Smooth muscle cell (in vitro differentiated cells): ENCODE results near the gene CTIF. TPM values are rescaled to one million over a fixed set of nuclear protein-coding genes. Genes with fewer than 3 reads are reported as not detected.

ENCODE experiments used
- DNase-seq: peaks from one replicate; lab custom pipeline; 2025; ENCODE audit not compliant: unreplicated experiment; lab: John Stamatoyannopoulos, UW
- H2AFZ ChIP-seq: fragments of 200-600 bp; sonication (generic); 2 replicates; pipeline ENCODE4 v1.6.0; 2016; ENCODE audit warnings: antibody characterized with exemption, low read depth, mild to moderate bottlenecking
- H3F3A ChIP-seq: fragments of 200-600 bp; sonication (generic); 2 replicates; pipeline ENCODE4 v1.6.0; 2017; ENCODE audit warnings: antibody characterized with exemption, low read depth
- H3K27ac ChIP-seq: fragments of 200-600 bp; sonication (generic); 2 replicates; pipeline ENCODE4 v1.5.1; 2016; ENCODE audit warnings: low read depth, mild to moderate bottlenecking
- H3K27me3 ChIP-seq: fragments of 200-600 bp; sonication (generic); 2 replicates; pipeline ENCODE4 v1.6.1; 2016; ENCODE audit warnings: low read depth, mild to moderate bottlenecking
- H3K36me3 ChIP-seq: fragments of 200-600 bp; sonication (generic); 2 replicates; pipeline ENCODE4 v1.5.1; 2016; ENCODE audit warnings: low read depth
- H3K4me1 ChIP-seq: fragments of 200-600 bp; sonication (generic); 2 replicates; pipeline ENCODE4 v1.5.1; 2016; ENCODE audit warnings: low read depth
- H3K4me2 ChIP-seq: fragments of 200-600 bp; sonication (generic); 2 replicates; pipeline ENCODE4 v1.6.0; 2016; ENCODE audit warnings: mild to moderate bottlenecking
- H3K4me3 ChIP-seq: fragments of 200-600 bp; sonication (generic); 2 replicates; pipeline ENCODE4 v1.5.1; 2016; ENCODE audit warnings: mild to moderate bottlenecking
- H3K79me2 ChIP-seq: fragments of 200-600 bp; sonication (generic); 2 replicates; pipeline ENCODE4 v1.6.0; 2016; ENCODE audit warnings: low read depth, mild to moderate bottlenecking
- H3K9ac ChIP-seq: fragments of 200-600 bp; sonication (generic); 2 replicates; pipeline ENCODE4 v1.6.0; 2016; ENCODE audit warnings: low read depth
- H3K9me3 ChIP-seq: fragments of 200-600 bp; sonication (generic); replicated peaks from 2 replicates; pipeline ENCODE4 v1.5.1; 2016; ENCODE audit warnings: low read depth
- H4K20me1 ChIP-seq: fragments of 200-600 bp; sonication (generic); 2 replicates; pipeline ENCODE4 v1.6.0; 2016; ENCODE audit warnings: low read depth
- WGBS: methylation state at CpG from one replicate; pipeline ENCODE4 v1.1.7; 2016; ENCODE audit warnings: low lambda C conversion rate; 5-methylcytosine and 5-hydroxymethylcytosine counted together
- polyA plus RNA-seq: library from polyadenylated mRNA; unstranded; fragments of >200 nt; fragmentation: Nextera tagmentation; extraction: Ambion mirVana; gene quantifications from 2 replicates; pipeline ENCODE4 v1.2.1, GENCODE V29; 2016
- total RNA-seq: library from RNA; depleted of rRNA; stranded (reverse); fragments of >200 nt; gene quantifications from 2 replicates; pipeline ENCODE4 v1.2.3, GENCODE V29; 2014
- TF ChIP-seq, protein P1 (sequence below): fragments of 200-600 bp; sonication (generic); IDR thresholded peaks from 2 replicates; pipeline ENCODE4 v1.5.1; 2017; ENCODE audit warnings: borderline replicate concordance, mild to moderate bottlenecking, antibody characterized with exemption; ENCODE audit not compliant: insufficient read depth, poor library complexity, severe bottlenecking

The CTIF gene
- total and polyA plus RNA-seq, 2 experiments from 2014 or later, result 22.2 to 25.3 TPM

- Histone ChIP-seq H3K4me3 (no peak overlapping the region), H4K20me1 (peaks cover 90% of the 10 kb centered on the region), H3K79me2 (peaks cover 65% of the 10 kb centered on the region), H3F3A (no peaks in the 10 kb centered on the region), H3K9ac (no peak overlapping the region), H3K4me1 (peaks cover 5% of the 10 kb centered on the region), H3K4me2 (no peak overlapping the region), H3K36me3 (no peaks in the 10 kb centered on the region), H3K27ac (no peak overlapping the region), H2AFZ (no peak overlapping the region), H3K27me3 (no peaks in the 10 kb centered on the region), H3K9me3 (no peaks in the 10 kb centered on the region)
- WGBS, result 88% methylated on average over 15 of the region's 15 CpGs
- no peak for DNase-seq
- TF ChIP-seq, protein P1, sequence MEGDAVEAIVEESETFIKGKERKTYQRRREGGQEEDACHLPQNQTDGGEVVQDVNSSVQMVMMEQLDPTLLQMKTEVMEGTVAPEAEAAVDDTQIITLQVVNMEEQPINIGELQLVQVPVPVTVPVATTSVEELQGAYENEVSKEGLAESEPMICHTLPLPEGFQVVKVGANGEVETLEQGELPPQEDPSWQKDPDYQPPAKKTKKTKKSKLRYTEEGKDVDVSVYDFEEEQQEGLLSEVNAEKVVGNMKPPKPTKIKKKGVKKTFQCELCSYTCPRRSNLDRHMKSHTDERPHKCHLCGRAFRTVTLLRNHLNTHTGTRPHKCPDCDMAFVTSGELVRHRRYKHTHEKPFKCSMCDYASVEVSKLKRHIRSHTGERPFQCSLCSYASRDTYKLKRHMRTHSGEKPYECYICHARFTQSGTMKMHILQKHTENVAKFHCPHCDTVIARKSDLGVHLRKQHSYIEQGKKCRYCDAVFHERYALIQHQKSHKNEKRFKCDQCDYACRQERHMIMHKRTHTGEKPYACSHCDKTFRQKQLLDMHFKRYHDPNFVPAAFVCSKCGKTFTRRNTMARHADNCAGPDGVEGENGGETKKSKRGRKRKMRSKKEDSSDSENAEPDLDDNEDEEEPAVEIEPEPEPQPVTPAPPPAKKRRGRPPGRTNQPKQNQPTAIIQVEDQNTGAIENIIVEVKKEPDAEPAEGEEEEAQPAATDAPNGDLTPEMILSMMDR, result no peak
Observed at GRCh38 chr18:48589797-48590519, 51.1 kb downstream of the CTIF start.

DNA sequence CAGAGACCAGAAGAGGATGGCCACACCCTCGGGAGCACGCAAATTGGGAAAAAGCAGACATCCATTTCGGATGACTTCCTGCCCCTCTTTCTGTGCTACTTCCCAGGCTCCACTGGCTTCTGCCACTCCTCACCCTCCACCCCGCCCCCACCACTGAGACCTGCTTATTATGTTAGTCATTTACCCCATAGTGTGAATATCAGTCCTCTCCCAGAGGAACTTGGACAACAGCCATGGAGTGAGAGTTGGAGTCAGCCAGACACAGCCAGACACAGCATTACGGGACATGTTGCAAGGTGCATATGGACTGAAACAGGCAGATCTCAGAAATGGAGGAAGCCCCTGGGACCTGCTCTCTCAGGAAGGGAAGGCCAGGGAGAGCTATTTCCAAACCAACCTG, 51.8 kb downstream of the CTIF start:
- peaks cover 5% of the 10 kb centered on the region for H3K4me1 ChIP-seq
- TF ChIP-seq, protein P1, result no peak
- H3K27me3 ChIP-seq, result no peaks in the 10 kb centered on the region
- no peak for DNase-seq
- no peaks in the 10 kb centered on the region for H3K36me3 ChIP-seq
- no peak overlapping the region for H3K27ac ChIP-seq
- peaks cover 63% of the 10 kb centered on the region for H3K79me2 ChIP-seq
- H3K4me2 ChIP-seq, result no peak overlapping the region
- H3K9me3 ChIP-seq, result no peaks in the 10 kb centered on the region
- WGBS, result 89% methylated on average over 5 of the region's 5 CpGs
- H2AFZ ChIP-seq, result no peak overlapping the region
- no peak overlapping the region for H3K9ac ChIP-seq
- peaks cover 90% of the 10 kb centered on the region for H4K20me1 ChIP-seq
- no peaks in the 10 kb centered on the region for H3F3A ChIP-seq
- H3K4me3 ChIP-seq, result no peak overlapping the region

- WGBS, result 74% methylated on average over 17 of the region's 17 CpGs
- Histone ChIP-seq H2AFZ (no peak overlapping the region), H3K9ac (no peak overlapping the region), H3F3A (no peaks in the 10 kb centered on the region), H3K4me3 (no peak overlapping the region), H3K27me3 (no peaks in the 10 kb centered on the region), H3K4me1 (peaks cover 5% of the 10 kb centered on the region), H3K27ac (no peak overlapping the region), H3K36me3 (no peaks in the 10 kb centered on the region), H3K4me2 (no peak overlapping the region), H3K79me2 (peaks cover 45% of the 10 kb centered on the region), H3K9me3 (no peaks in the 10 kb centered on the region), H4K20me1 (peaks cover 73% of the 10 kb centered on the region)
- DNase-seq, result no peak
- TF ChIP-seq, protein P1, result no peak
Observed at GRCh38 chr18:48592540-48593171, 53.8 kb downstream of the CTIF start.
